Uterine smooth muscle cell (primary cell): Measurements from ENCODE around the gene COL6A6. TPM values are rescaled to one million over a fixed set of nuclear protein-coding genes. Genes with fewer than 3 reads are reported as not detected.

Experiments used
- total RNA-seq: library from RNA; depleted of rRNA; stranded (reverse); fragments of >200 nt; gene quantifications from 2 replicates; pipeline ENCODE4 v1.2.3, GENCODE V29; 2014

COL6A6 gene, protein sequence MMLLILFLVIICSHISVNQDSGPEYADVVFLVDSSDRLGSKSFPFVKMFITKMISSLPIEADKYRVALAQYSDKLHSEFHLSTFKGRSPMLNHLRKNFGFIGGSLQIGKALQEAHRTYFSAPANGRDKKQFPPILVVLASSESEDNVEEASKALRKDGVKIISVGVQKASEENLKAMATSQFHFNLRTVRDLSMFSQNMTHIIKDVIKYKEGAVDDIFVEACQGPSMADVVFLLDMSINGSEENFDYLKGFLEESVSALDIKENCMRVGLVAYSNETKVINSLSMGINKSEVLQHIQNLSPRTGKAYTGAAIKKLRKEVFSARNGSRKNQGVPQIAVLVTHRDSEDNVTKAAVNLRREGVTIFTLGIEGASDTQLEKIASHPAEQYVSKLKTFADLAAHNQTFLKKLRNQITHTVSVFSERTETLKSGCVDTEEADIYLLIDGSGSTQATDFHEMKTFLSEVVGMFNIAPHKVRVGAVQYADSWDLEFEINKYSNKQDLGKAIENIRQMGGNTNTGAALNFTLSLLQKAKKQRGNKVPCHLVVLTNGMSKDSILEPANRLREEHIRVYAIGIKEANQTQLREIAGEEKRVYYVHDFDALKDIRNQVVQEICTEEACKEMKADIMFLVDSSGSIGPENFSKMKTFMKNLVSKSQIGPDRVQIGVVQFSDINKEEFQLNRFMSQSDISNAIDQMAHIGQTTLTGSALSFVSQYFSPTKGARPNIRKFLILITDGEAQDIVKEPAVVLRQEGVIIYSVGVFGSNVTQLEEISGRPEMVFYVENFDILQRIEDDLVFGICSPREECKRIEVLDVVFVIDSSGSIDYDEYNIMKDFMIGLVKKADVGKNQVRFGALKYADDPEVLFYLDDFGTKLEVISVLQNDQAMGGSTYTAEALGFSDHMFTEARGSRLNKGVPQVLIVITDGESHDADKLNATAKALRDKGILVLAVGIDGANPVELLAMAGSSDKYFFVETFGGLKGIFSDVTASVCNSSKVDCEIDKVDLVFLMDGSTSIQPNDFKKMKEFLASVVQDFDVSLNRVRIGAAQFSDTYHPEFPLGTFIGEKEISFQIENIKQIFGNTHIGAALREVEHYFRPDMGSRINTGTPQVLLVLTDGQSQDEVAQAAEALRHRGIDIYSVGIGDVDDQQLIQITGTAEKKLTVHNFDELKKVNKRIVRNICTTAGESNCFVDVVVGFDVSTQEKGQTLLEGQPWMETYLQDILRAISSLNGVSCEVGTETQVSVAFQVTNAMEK (N-terminal part only)
- total RNA-seq = under 0.01 and 0.11 TPM in 2 replicates

DNA sequence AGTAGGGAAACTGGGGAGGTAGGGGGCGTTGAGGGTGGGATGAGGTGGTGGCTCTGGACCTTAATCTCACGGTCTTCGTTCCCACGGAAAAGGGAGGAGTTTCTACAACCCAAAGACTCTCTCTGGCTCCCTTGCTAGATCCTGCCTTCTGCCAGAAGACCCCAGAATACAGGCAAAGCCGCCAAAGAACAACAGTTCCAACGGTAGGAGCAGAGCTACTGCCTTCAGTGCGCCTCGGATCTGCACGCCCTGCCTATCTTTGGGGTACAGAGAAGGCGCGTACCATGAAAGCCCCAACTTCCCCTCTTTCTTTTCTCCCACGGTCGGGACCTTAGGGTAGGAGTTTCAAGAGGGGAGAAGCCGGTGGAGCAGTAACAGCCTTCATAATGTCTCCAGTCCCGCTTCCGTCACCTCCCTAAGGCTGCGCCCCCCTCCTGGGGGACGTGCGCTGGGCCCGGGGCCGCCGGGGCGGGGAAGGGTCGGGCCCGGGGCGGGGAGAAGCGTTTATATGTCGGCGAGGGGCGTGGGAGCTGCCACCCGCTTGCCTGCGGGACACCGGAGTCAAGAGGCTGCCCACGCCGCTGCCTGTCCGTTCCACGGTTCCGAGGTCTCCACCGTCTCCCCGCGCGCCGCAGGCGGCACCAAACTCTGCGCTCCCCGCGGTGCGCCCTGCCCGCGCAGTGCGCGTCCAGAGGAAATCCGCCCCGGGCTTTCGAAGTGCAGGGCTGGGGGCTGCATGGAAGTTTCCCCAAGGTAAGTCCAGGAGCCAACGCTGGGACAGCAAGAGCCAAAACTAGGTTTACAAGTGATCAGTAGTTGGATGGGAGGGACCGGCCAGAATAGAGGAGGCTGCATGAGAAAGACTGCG lies at the start of gene COL6A6:
Gene COL6A6, plus strand, starts transcription at position 533 of the 868 bp plus-strand sequence. CDS start 43,188 bp downstream, outside the sequence.

Other genes with a start within 250 kb of the COL6A6 start
- gene COL6A5, start 171.5 kb upstream of the COL6A6 start, total RNA-seq = under 0.01 TPM in 1 of 2 replicates, not detected in the other
- 30.6 and 35.2 TPM in 2 replicates for gene PIK3R4, start 229.7 kb downstream of the COL6A6 start, total RNA-seq